ENCODE results near the gene SORCS2. TPM values are rescaled to one million over a fixed set of nuclear protein-coding genes. Genes with fewer than 3 reads are reported as not detected.
A peak's percentile ranks its signal among the peaks of the same experiment; 100 is the strongest.

Gene SORCS2
- total and polyA plus RNA-seq, 2 of the 4 experiments (the other 2 are of a cell fraction) = 0.36 to 0.62 TPM

- Histone ChIP-seq H3K9me1 (ENCODE audit: insufficient read depth, low read length) (peaks cover 11% of the 10 kb centered on the region), H2BK15ac (ENCODE audit: low read depth, low read length) (no peak overlapping the region), H2BK120ac (ENCODE audit: low read depth, low read length) (no peak overlapping the region; the same call in 1 of the 2 replicates), H3K23ac (ENCODE audit: low read depth, low read length) (no peak overlapping the region), H3K18ac (ENCODE audit: low read depth, low read length) (no peak overlapping the region), H3K4me2 (ENCODE audit: low read depth, low read length) (no peak overlapping the region), H4K20me1 (ENCODE audit: insufficient read depth, low read length) (peaks cover 38% of the 10 kb centered on the region), H2BK5ac (ENCODE audit: low read depth, low read length, poor library complexity, severe bottlenecking) (no peak overlapping the region), H2AK9ac (replicated peaks; ENCODE audit: low read depth, low read length, poor library complexity) (no peak overlapping the region), H3K14ac (replicated peaks; ENCODE audit: low read depth, low read length) (0 out of 2 replicates have a peak overlapping the region, but pooled peaks have one; percentile 8), H4K91ac (ENCODE audit: insufficient read depth, low read depth, low read length) (no peak overlapping the region), H2BK20ac (ENCODE audit: low read depth, low read length) (no peak overlapping the region), H4K5ac (ENCODE audit: low read depth, low read length) (no peak overlapping the region), H3K9ac (ENCODE audit: low read depth, low read length) (no peak overlapping the region), H3K4ac (ENCODE audit: low read depth, low read length) (no peak overlapping the region), H3K27ac (ENCODE audit: insufficient read depth, low read length) (no peak overlapping the region), H3K79me1 (ENCODE audit: low read depth in 1 of 2, low read length in 2 of 2) (peaks cover 46 to 89% of the 10 kb centered on the region in 2 experiments), H3K4me3 (ENCODE audit: insufficient read depth, low read depth, low read length) (no peak overlapping the region), H3K9me3 (ENCODE audit: control insufficient read depth, insufficient read depth, low read length) (no peaks in the 10 kb centered on the region), H2AK5ac (ENCODE audit: low read depth, low read length) (no peak overlapping the region), H3K27me3 (ENCODE audit: control insufficient read depth, insufficient read depth, low read length) (no peaks in the 10 kb centered on the region), H3K4me1 (ENCODE audit: control insufficient read depth, insufficient read depth, low read length) (peaks cover 24% of the 10 kb centered on the region), H3K36me3 (ENCODE audit: control insufficient read depth, insufficient read depth, low read length) (peaks cover 64% of the 10 kb centered on the region), H2AFZ (replicated peaks; ENCODE audit: low read length, poor library complexity) (no peak overlapping the region), H3K56ac (ENCODE audit: extremely low read depth, insufficient read depth, low read length) (no peak overlapping the region), H4K8ac (ENCODE audit: low read depth in 2 of 2, low read length in 2 of 2) (peak overlapping the region in 1 of 2 experiments; percentile 9; a peak in 1 of 4 replicates)
- POLR2A ChIA-PET (ENCODE audit: unreplicated experiment) = no interaction called here
- no CpG with 5 or more reads among the region's 5 CpGs for WGBS, 2 experiments (ENCODE audit: extremely low coverage in 2 of 2, insufficient read length in 1 of 2)
- DNase-seq (no peak), ATAC-seq (ENCODE audit: low read depth) (no peak)
- intact Hi-C loops (cut with micrococcal nuclease) (no loop called here), in situ Hi-C loops (cut with MboI; ENCODE audit: low sequenced_read_pairs) (no loop called here), dilution Hi-C loops (cut with HindIII; ENCODE audit: low sequenced_read_pairs, unreplicated experiment) (no loop called here)
- no TSS peak for BruUV-seq (replicated peaks)
- CTCF ChIA-PET = no interaction called here
- TF ChIP-seq RCOR1 (IDR thresholded peaks at IDR 0.05; ENCODE audit: insufficient replicate concordance, low read length) (no peak), MXI1 (IDR thresholded peaks at IDR 0.05; ENCODE audit: borderline replicate concordance, low read depth, low read length) (no peak), FOS (IDR thresholded peaks at IDR 0.05; ENCODE audit: low read depth, low read length) (no peak), POLR2A (IDR thresholded peaks at IDR 0.05; ENCODE audit: low read depth, low read length) (no peak), MAZ (IDR thresholded peaks at IDR 0.05; ENCODE audit: borderline replicate concordance, low read depth, low read length) (no peak), NFE2L2 (IDR thresholded peaks at IDR 0.05; ENCODE audit: low read depth, low read length) (no peak), ELK1 (IDR thresholded peaks at IDR 0.05; ENCODE audit: borderline replicate concordance, low read depth, low read length) (no peak), MAFK (IDR thresholded peaks at IDR 0.05; ENCODE audit: low read depth, low read length) (no peak), RAD21 (IDR thresholded peaks at IDR 0.05; ENCODE audit: low read length) (no peak), RFX5 (IDR thresholded peaks at IDR 0.05; ENCODE audit: low read depth, low read length) (no peak), CTCF (conservative IDR thresholded peaks at IDR 0.05; ENCODE audit: low read depth, low read length) (no peak), USF2 (IDR thresholded peaks at IDR 0.05; ENCODE audit: low read depth, low read length) (no peak)
Measured at GRCh38 chr4:7780751-7781348, 588.5 kb downstream of the SORCS2 start.
